H9 (cell line): ENCODE measurements around the gene PAX3. TPM values are rescaled to one million over a fixed set of nuclear protein-coding genes. Genes with fewer than 3 reads are reported as not detected.

Experiments used
- DNase-seq: peaks from one replicate; pipeline ENCODE4 v3.0.0-alpha.2; 2017
- H2AFZ ChIP-seq: one replicate; pipeline ENCODE4 v1.6.1; 2013; ENCODE audit warnings: mild to moderate bottlenecking, low read length, control low read depth, moderate library complexity
- H2AK5ac ChIP-seq: 2 replicates; pipeline ENCODE4 v1.6.1; 2013; ENCODE audit warnings: low read length, control low read depth, mixed read lengths; ENCODE audit not compliant: insufficient read length
- H2BK120ac ChIP-seq: one replicate; pipeline ENCODE4 v1.6.1; 2013; ENCODE audit warnings: low read depth, mild to moderate bottlenecking, low read length, control low read depth, inconsistent platforms; ENCODE audit not compliant: poor library complexity, severe bottlenecking
- H2BK12ac ChIP-seq: 2 replicates; pipeline ENCODE4 v1.6.1; 2013; ENCODE audit warnings: low read length, control low read depth, mixed read lengths, low read depth; ENCODE audit not compliant: insufficient read length
- H2BK15ac ChIP-seq: 2 replicates; pipeline ENCODE4 v1.6.1; 2013; ENCODE audit warnings: low read depth, low read length, control low read depth
- H2BK20ac ChIP-seq: one replicate; pipeline ENCODE4 v1.6.1; 2013; ENCODE audit warnings: low read depth, mild to moderate bottlenecking, low read length, control low read depth, inconsistent platforms; ENCODE audit not compliant: poor library complexity, severe bottlenecking
- H2BK5ac ChIP-seq: 2 replicates; pipeline ENCODE4 v1.6.1; 2013; ENCODE audit warnings: low read length, control low read depth, mixed read lengths; ENCODE audit not compliant: insufficient read length
- H3K14ac ChIP-seq: 2 replicates; pipeline ENCODE4 v1.6.1; 2013; ENCODE audit warnings: low read length, control low read depth; ENCODE audit not compliant: insufficient read depth
- H3K18ac ChIP-seq: 2 replicates; pipeline ENCODE4 v1.6.1; 2013; ENCODE audit warnings: low read depth, mild to moderate bottlenecking, mixed read lengths, low read length, control low read depth; ENCODE audit not compliant: insufficient read length
- H3K23ac ChIP-seq: 2 replicates; pipeline ENCODE4 v1.6.1; 2013; ENCODE audit warnings: low read length, control low read depth, mixed read lengths, low read depth; ENCODE audit not compliant: insufficient read length
- H3K23me2 ChIP-seq: 2 replicates; pipeline ENCODE4 v1.6.1; 2013; ENCODE audit warnings: low read depth, mild to moderate bottlenecking, mixed read lengths, low read length, control low read depth; ENCODE audit not compliant: insufficient read length, poor library complexity, severe bottlenecking
- H3K27ac ChIP-seq: 2 replicates; pipeline ENCODE4 v1.5.1; 2013; ENCODE audit warnings: low read length, control low read depth, mixed read lengths, low read depth; ENCODE audit not compliant: insufficient read length
- H3K27me3 ChIP-seq: 2 replicates; pipeline ENCODE4 v1.6.1; 2013; ENCODE audit warnings: low read length, control low read depth, inconsistent platforms; ENCODE audit not compliant: insufficient read depth
- H3K4ac ChIP-seq: 2 replicates; pipeline ENCODE4 v1.6.1; 2013; ENCODE audit warnings: low read depth, mild to moderate bottlenecking, control low read depth, inconsistent platforms, low read length, moderate library complexity
- H3K4me1 ChIP-seq: 2 replicates; pipeline ENCODE4 v1.6.1; 2013; ENCODE audit warnings: low read length, control low read depth, inconsistent platforms; ENCODE audit not compliant: insufficient read depth
- H3K4me2 ChIP-seq: 2 replicates; pipeline ENCODE4 v1.6.1; 2013; ENCODE audit warnings: low read length, control low read depth, mixed read lengths; ENCODE audit not compliant: insufficient read length, insufficient read depth
- H3K56ac ChIP-seq: 2 replicates; pipeline ENCODE4 v1.6.1; 2013; ENCODE audit warnings: low read depth, mild to moderate bottlenecking, mixed read lengths, low read length, control low read depth; ENCODE audit not compliant: insufficient read length
- H3K79me1 ChIP-seq: 2 replicates; pipeline ENCODE4 v1.6.1; 2013; ENCODE audit warnings: low read depth, mild to moderate bottlenecking, moderate library complexity, low read length, control low read depth, inconsistent platforms; ENCODE audit not compliant: insufficient read depth, poor library complexity, severe bottlenecking
- H3K79me2 ChIP-seq: 2 replicates; pipeline ENCODE4 v1.6.1; 2013; ENCODE audit warnings: low read length, control low read depth, inconsistent platforms; ENCODE audit not compliant: insufficient read depth
- H3K9ac ChIP-seq: 2 replicates; pipeline ENCODE4 v1.6.1; 2013; ENCODE audit warnings: low read length, control low read depth, mixed read lengths; ENCODE audit not compliant: insufficient read length; ENCODE audit errors: extremely low read depth
- H3K9me3 ChIP-seq: one replicate; pipeline ENCODE4 v1.6.1; 2013; ENCODE audit warnings: low read depth, low read length, inconsistent platforms; ENCODE audit not compliant: control insufficient read depth
- H3T11ph ChIP-seq: one replicate; pipeline ENCODE4 v1.6.1; 2013; ENCODE audit warnings: mild to moderate bottlenecking, low read length, control low read depth, inconsistent platforms
- H4K20me1 ChIP-seq: one replicate; pipeline ENCODE4 v1.6.1; 2013; ENCODE audit not compliant: control insufficient read depth, insufficient read length, insufficient read depth
- H4K5ac ChIP-seq: 2 replicates; pipeline ENCODE4 v1.6.1; 2013; ENCODE audit warnings: low read depth, mild to moderate bottlenecking, mixed read lengths, low read length, control low read depth; ENCODE audit not compliant: insufficient read length
- H4K8ac ChIP-seq: replicated peaks from 2 replicates; pipeline ENCODE4 v1.6.1; 2013; ENCODE audit warnings: low read length, control low read depth, mixed read lengths, low read depth; ENCODE audit not compliant: insufficient read length
- H4K91ac ChIP-seq: 2 replicates; pipeline ENCODE4 v1.6.1; 2013; ENCODE audit warnings: low read depth, mild to moderate bottlenecking, moderate library complexity, mixed read lengths, low read length, control low read depth; ENCODE audit not compliant: insufficient read length
- H3K27ac Mint-ChIP-seq, 3 experiments: 2 replicates in 2 of 3; 3 replicates in 1 of 3; pipeline ENCODE4 v1.8.0; 2020 to 2021; ENCODE audit warnings: mixed read lengths in 3 of 3, mild to moderate bottlenecking in 1 of 3, moderate library complexity in 1 of 3
- H3K27me3 Mint-ChIP-seq: 2 replicates; pipeline ENCODE4 v1.8.0; 2021; ENCODE audit warnings: low read depth, mild to moderate bottlenecking, moderate library complexity, mixed read lengths
- H3K36me3 Mint-ChIP-seq, 3 experiments: 2 replicates in 2 of 3; 3 replicates in 1 of 3; pipeline ENCODE4 v1.8.0; 2020 to 2021; ENCODE audit warnings: low read depth in 3 of 3, mixed read lengths in 3 of 3; ENCODE audit not compliant: insufficient read depth in 1 of 3
- H3K4me1 Mint-ChIP-seq, 2 experiments: 2 replicates each; pipeline ENCODE4 v1.8.0; 2020; ENCODE audit warnings: mixed read lengths in 2 of 2
- H3K4me3 Mint-ChIP-seq, 2 experiments: 2 replicates in 1 of 2; 3 replicates in 1 of 2; pipeline ENCODE4 v1.8.0; 2020 to 2021; ENCODE audit warnings: mild to moderate bottlenecking in 2 of 2, mixed read lengths in 2 of 2, moderate library complexity in 1 of 2
- H3K9me3 Mint-ChIP-seq, 2 experiments: 2 replicates in 1 of 2; 3 replicates in 1 of 2; pipeline ENCODE4 v1.8.0; 2020; ENCODE audit warnings: mild to moderate bottlenecking in 2 of 2, mixed read lengths in 2 of 2, moderate library complexity in 1 of 2
- WGBS: extraction: QIAGEN DNeasy Blood & Tissue Kit; methylation state at CpG from one replicate; pipeline ENCODE4 v1.1.7; 2013; ENCODE audit warnings: missing lambda C conversion rate, low lambda C conversion rate, mixed read lengths; ENCODE audit not compliant: insufficient read length; ENCODE audit errors: extremely low coverage; 5-methylcytosine and 5-hydroxymethylcytosine counted together
- total RNA-seq: library from RNA; stranded (reverse); gene quantifications from 2 replicates; pipeline ENCODE4 v1.2.1, GENCODE V29; 2021
- TF ChIP-seq, protein P1 (sequence below): fragments of 200-600 bp; sonication (generic); conservative IDR thresholded peaks from 3 replicates; pipeline ENCODE4 v1.8.0; 2021; ENCODE audit warnings: antibody characterized with exemption, mild to moderate bottlenecking

Gene PAX3
- total RNA-seq, 1 experiment from 2014 or later: not detected

DNA sequence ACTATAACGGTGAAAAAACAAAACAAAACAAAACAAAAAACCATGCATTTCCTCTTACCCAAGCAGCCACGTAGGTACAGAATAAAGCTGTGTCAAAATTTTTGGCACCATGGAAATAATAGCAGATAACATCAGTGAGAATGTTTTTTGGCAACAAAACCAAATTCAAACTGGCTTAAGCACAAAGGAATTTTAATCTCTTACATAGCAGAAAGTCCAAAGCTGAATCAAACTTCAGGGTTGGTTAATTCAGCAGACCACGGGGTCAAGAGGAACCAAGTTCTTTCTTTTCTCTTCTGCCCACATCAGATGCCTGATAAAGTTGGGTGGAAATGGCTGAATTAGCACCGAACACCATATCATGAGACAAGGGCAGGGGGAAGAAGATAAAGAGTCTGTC lies 129.5 kb downstream of the PAX3 start:
- Histone ChIP-seq H3K4me1 (no peaks in the 10 kb centered on the region; the same call in 1 of the 2 replicates), H3K4me2 (no peak overlapping the region), H3K4ac (no peak overlapping the region), H2AFZ (no peak overlapping the region), H2BK20ac (no peak overlapping the region), H4K91ac (no peak overlapping the region), H4K20me1 (no peaks in the 10 kb centered on the region), H3K79me2 (no peaks in the 10 kb centered on the region), H3K27me3 (no peaks in the 10 kb centered on the region), H3K9ac (no peak overlapping the region), H3K23me2 (no peaks in the 10 kb centered on the region), H2BK15ac (no peak overlapping the region), H2BK120ac (no peak overlapping the region), H3K9me3 (no peaks in the 10 kb centered on the region), H3K56ac (no peak overlapping the region), H3K23ac (no peak overlapping the region), H2BK5ac (no peak overlapping the region), H3K14ac (no peak overlapping the region), H3K18ac (no peak overlapping the region), H4K5ac (no peak overlapping the region), H4K8ac (no peak overlapping the region), H3T11ph (no peak overlapping the region), H2AK5ac (no peak overlapping the region), H3K27ac (no peak overlapping the region), H2BK12ac (no peak overlapping the region), H3K79me1 (no peaks in the 10 kb centered on the region)
- no peak overlapping the region for H3K4me3 Mint-ChIP-seq
- no peaks in the 10 kb centered on the region for H3K9me3 Mint-ChIP-seq
- H3K27me3 Mint-ChIP-seq: peaks cover 24% of the 10 kb centered on the region
- TF ChIP-seq, protein P1, sequence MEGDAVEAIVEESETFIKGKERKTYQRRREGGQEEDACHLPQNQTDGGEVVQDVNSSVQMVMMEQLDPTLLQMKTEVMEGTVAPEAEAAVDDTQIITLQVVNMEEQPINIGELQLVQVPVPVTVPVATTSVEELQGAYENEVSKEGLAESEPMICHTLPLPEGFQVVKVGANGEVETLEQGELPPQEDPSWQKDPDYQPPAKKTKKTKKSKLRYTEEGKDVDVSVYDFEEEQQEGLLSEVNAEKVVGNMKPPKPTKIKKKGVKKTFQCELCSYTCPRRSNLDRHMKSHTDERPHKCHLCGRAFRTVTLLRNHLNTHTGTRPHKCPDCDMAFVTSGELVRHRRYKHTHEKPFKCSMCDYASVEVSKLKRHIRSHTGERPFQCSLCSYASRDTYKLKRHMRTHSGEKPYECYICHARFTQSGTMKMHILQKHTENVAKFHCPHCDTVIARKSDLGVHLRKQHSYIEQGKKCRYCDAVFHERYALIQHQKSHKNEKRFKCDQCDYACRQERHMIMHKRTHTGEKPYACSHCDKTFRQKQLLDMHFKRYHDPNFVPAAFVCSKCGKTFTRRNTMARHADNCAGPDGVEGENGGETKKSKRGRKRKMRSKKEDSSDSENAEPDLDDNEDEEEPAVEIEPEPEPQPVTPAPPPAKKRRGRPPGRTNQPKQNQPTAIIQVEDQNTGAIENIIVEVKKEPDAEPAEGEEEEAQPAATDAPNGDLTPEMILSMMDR: no peak
- H3K4me1 Mint-ChIP-seq: peaks cover 15 to 29% of the 10 kb centered on the region in 2 experiments
- DNase-seq: no peak
- H3K36me3 Mint-ChIP-seq: no peaks in the 10 kb centered on the region; a peak in 1 of 7 replicates
- H3K27ac Mint-ChIP-seq: no peak overlapping the region
- no CpG with 5 or more reads among the region's 4 CpGs for WGBS
